NCI-H2227 (cell line): ENCODE data around the gene CD99.
"Not testable (repeated sequence)": the region's sequence is repeated elsewhere in the genome, so short reads cannot be mapped to it uniquely, and the experiment has no call there.

Source experiments
- DNase-seq: peaks from one replicate; lab custom pipeline; 2025; ENCODE audit not compliant: unreplicated experiment; lab: John Stamatoyannopoulos, UW

Gene CD99

GRCh38 chrX:2719774-2720447 lies 28.8 kb downstream of the CD99 start:
- no peak for DNase-seq

GRCh38 chrX:2723286-2723879 lies 32.3 kb downstream of the CD99 start:
- DNase-seq: no peak

- not testable (repeated sequence) for DNase-seq
These were observed 36.2 kb downstream of the CD99 start for GRCh38 chrX:2727264-2727663.

DNA sequence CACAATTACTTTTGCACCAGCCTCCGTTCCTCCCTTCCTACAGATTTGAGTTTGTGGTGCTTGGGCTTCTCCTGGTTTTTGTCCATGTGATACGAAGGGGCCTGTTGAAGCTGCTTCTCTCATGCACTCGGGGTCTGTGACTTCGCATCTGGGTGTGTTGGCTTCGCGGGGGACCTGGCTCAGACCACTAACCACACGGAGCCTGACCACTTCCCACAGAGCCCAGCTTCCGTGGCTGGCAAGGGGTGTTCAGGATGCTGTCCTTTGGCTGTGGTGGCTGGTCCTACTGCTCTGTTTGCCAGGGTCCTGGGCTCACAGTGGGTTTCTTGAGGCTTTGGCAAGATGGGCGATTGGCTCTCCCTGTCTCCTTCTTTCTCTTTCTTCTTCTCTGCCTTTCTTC lies 41.0 kb downstream of the CD99 start:
- no peak for DNase-seq

GRCh38 chrX:2732649-2733048 lies 41.6 kb downstream of the CD99 start:
- DNase-seq: no peak

- no peak for DNase-seq
These were observed 42.2 kb downstream of the CD99 start for GRCh38 chrX:2733286-2733685.

GRCh38 chrX:2735270-2735669 lies 44.2 kb downstream of the CD99 start:
- no peak for DNase-seq

- DNase-seq: no peak
These were observed 49.6 kb downstream of the CD99 start for GRCh38 chrX:2740672-2741071.

GRCh38 chrX:2741386-2741785 lies 50.3 kb downstream of the CD99 start:
- DNase-seq: no peak

DNA sequence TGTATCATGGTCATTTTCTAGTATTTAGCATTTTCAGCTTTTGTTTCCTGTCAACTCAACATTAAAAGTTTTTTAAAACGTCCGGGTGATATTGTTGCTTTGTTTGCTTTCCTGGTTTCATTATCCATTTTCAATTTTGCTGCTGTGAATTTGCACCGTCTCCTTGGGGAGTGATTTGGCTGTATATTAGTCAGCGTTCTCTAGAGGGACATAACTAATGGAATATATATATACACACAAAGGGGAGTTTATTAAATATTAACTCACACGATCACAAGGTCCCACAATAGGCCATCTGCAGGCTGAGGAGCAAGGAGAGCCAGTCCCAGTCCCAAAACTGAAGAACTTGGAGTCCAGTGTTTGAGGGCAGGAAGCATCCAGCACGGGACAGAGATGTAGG lies 55.2 kb downstream of the CD99 start:
- DNase-seq: not testable (repeated sequence)

GRCh38 chrX:2748171-2748814 lies 57.2 kb downstream of the CD99 start:
- no peak for DNase-seq

DNA sequence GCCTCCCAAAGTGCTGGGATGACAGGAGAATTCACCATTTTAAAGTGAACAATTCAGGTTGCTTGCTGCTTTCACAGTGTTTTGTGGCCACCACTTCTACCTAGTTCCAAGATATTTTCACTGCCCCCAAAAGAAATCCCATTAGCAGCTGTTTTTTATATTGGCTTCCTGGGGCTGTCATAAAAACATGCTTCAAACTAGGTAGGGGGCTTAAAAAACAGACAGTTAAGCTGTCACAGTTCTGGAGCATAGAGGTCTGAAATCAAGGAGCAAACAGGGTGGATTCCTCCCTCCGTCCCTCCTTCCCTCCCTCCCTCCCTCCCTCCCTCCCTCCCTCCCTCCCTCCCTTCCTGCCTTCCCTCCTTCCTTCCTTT lies 57.7 kb downstream of the CD99 start:
- no peak for DNase-seq

DNA sequence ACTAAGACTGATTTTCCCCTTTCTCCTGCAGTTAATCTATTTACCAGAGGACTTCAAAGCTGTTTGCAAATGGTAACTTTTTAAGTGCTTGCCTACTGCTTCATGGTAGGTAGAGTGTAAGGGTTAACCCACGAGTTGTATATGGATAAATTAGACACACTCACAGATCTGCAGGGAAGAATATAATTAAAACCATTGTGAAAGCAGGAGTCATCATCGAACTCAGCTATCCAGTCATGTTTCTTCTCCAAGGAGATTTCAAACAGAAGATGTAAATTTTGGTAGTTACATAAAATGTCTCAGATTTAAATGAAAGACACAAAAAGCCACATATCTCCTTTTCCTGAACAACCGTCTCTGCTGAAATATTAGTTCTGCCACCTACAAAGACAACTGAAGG lies 60.2 kb downstream of the CD99 start:
- no peak for DNase-seq

- DNase-seq: not testable (repeated sequence)
These were observed 60.8 kb downstream of the CD99 start, which contains the start of gene XG for GRCh38 chrX:2751874-2752300. Gene XG, plus strand, starts transcription at chrX:2752040. Its CDS starts 235 bp downstream, at chrX:2752275.

DNA sequence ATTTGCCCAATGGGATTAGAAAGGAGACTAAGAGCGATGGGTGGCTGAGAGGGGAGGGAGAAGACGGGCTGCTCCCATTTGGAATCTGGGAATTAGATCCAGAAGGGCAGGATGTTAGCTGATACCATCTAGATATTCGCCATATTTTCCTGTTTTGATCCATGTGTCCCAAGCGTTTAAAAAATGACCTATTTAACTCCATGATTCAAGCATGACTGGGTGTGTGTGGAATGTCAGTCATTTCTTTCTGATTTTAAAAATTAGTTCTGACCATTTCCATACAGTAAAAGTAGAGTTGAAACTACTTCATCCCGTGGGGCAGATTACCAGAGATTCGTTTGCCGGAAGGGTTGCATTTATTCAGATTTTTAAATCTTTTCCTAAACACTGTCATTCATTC lies 61.3 kb downstream of the CD99 start:
- DNase-seq: not testable (repeated sequence)

GRCh38 chrX:2755163-2755715 lies 64.1 kb downstream of the CD99 start:
- not testable (repeated sequence) for DNase-seq

GRCh38 chrX:2756548-2756947 lies 65.5 kb downstream of the CD99 start:
- DNase-seq: no peak

DNA sequence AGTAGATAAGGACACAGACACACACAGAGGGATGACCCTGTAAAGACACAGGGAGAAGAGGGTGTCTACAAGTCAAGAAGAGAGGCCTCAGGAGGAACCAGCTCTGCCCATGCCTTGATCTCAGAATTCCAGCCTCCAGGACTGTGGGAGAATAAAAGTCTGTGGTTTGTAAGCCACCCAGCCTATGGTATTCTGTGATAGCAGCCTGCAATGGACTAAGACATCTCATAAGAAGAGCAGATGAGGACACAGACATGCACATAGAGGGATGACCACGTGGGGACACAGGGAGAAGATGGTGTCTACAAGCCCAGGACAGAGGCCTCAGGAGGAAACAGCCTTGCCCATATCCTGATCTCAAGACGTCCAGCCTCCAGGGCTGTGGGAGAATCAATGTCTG lies 70.2 kb downstream of the CD99 start:
- no peak for DNase-seq

DNA sequence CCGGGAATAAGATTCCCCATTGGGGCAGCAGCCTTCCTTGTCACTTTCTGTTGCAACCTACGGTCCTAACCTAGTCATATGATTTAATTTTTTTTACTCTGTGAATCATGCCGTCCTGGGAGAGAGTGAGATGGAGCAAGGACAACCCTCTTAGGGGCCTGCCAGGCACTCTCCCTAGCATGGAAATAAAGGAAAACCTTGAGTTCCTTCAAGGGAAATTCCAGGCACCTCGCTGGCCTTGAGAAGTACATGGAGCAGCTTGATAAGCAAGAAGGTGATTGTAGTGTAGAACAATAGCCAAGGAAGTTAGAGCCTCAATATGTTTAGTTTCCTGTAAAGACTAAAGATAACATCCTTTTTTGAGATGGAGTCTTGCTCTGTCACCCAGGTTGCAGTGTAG lies 71.6 kb downstream of the CD99 start:
- DNase-seq: not testable (repeated sequence)

- not testable (repeated sequence) for DNase-seq
These were observed 73.9 kb downstream of the CD99 start for GRCh38 chrX:2764766-2765548.

- DNase-seq: no peak
These were observed 74.4 kb downstream of the CD99 start for GRCh38 chrX:2765549-2765830.

DNA sequence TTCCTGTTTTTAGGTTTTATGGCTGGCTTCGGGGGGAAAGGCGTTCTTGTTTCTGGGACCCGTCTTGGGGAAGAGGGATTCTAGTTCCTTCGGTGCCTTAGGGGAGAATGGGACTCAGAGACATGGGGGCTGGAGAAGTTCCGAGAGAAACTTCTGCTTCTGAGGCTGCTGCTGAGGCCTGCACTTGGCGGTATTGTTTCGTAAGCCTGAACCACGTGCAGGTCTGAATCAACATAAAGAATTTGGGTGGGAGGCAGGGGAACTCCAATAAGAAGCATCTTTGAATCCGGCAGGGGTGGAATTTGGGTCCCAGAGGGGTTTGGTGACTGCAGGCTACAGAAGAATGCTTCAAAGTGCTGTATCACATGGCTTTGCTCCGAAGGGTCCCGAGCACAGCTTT lies 75.8 kb downstream of the CD99 start:
- no peak for DNase-seq
